Lung (tissue), 12 donors: ENCODE measurements around the gene ZSCAN22. TPM values are rescaled to one million over a fixed set of nuclear protein-coding genes. Genes with fewer than 3 reads are reported as not detected.

ENCODE experiments used
- ATAC-seq: fragments of 200-7000 bp; cut with Tn5 transposase; one replicate; pipeline ENCODE4 v1.9.1; 2020; ENCODE audit warnings: moderate number of reproducible peaks; ENCODE audit not compliant: insufficient read depth, low FRiP score
- DNase-seq, 3 donors: peaks; one replicate each; pipeline ENCODE4 v3.0.0-alpha.2; 2013 to 2017
- H3K27ac ChIP-seq, 2 donors: one replicate each; pipeline ENCODE4 v1.5.1; 2013; ENCODE audit warnings: mild to moderate bottlenecking in 2 of 2, moderate library complexity in 2 of 2, control low read depth in 1 of 2, inconsistent platforms in 1 of 2, low read depth in 1 of 2, low read length in 1 of 2
- H3K27me3 ChIP-seq, 3 donors: one replicate each; pipeline ENCODE4 v1.5.1; 2013; ENCODE audit warnings: low read length in 2 of 3; ENCODE audit not compliant: control insufficient read depth in 3 of 3, insufficient read depth in 3 of 3
- H3K36me3 ChIP-seq, 4 donors: one replicate each; pipeline ENCODE4 v1.5.1; 2013; ENCODE audit warnings: low read length in 4 of 4, mild to moderate bottlenecking in 1 of 4, moderate library complexity in 1 of 4; ENCODE audit not compliant: control insufficient read depth in 4 of 4, insufficient read depth in 4 of 4
- H3K4me1 ChIP-seq, 5 donors: one replicate each; pipeline ENCODE4 v1.5.1; 2013; ENCODE audit warnings: low read length in 5 of 5, mild to moderate bottlenecking in 2 of 5, moderate library complexity in 1 of 5; ENCODE audit not compliant: control insufficient read depth in 5 of 5, insufficient read depth in 5 of 5
- H3K4me3 ChIP-seq: one replicate; pipeline ENCODE4 v1.5.1; 2013; ENCODE audit warnings: mild to moderate bottlenecking, control low read depth, moderate library complexity
- H3K9ac ChIP-seq, 2 donors: one replicate each; pipeline ENCODE4 v1.5.1; 2013; ENCODE audit warnings: low read length in 2 of 2, control low read depth in 1 of 2; ENCODE audit not compliant: insufficient read depth in 1 of 2
- H3K9me3 ChIP-seq, 4 donors: one replicate each; pipeline ENCODE4 v1.5.1; 2013; ENCODE audit warnings: low read length in 3 of 4, mild to moderate bottlenecking in 1 of 4, moderate library complexity in 1 of 4; ENCODE audit not compliant: control insufficient read depth in 4 of 4, insufficient read depth in 3 of 4
- WGBS, 2 donors: extraction: QIAGEN DNeasy Blood & Tissue Kit; methylation state at CpG; one replicate each; pipeline ENCODE4 v1.1.7; 2013; 5-methylcytosine and 5-hydroxymethylcytosine counted together
- polyA plus RNA-seq, 2 donors: library from polyadenylated mRNA; stranded (reverse); fragments of 200-250 nt; gene quantifications; one replicate each; pipeline ENCODE4 v1.2.1, GENCODE V29; 2013
- total RNA-seq, 2 donors: library from RNA; depleted of rRNA in 1 of 2; stranded (reverse); fragments of >200 nt in 1 of 2; gene quantifications; one replicate each; pipeline ENCODE4 v1.2.1, GENCODE V29; 2014 to 2021
- TF ChIP-seq, protein P1 (sequence below): IDR thresholded peaks from 2 replicates; pipeline ENCODE4 v1.5.1; 2012; ENCODE audit warnings: mild to moderate bottlenecking; ENCODE audit errors: control extremely low read depth, extremely low read depth
- donor health status: control.
- donor health status: control.
- donor health status: Bipolar disorder and iron deficiency.
- donor health status: healthy.
- donor health status: DM: yes; HTN: yes; CAD: no.

The ZSCAN22 gene
- total and polyA plus RNA-seq, 4 donors, result 0.93 to 3.7 (median 2.4) TPM

DNA sequence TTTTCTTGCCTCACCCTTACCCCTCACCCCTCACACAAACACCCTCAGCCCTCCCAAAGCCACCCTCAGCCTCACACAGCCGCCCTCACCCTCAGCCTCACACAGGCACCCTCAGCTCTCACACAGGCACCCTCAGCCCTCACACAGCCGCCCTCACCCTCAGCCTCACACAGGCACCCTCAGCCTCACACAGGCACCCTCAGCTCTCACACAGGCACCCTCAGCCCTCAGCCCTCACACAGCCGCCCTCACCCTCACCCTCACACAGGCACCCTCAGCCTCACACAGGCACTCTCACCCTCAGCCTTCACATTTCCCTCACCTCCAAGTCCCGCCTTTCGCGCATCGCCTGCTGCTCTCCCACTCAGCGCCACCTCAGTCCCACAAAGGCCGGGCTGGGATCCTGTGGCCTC is 287 bp upstream of the ZSCAN22 start:
- H3K27ac ChIP-seq, result peak overlapping the region in 1 of 2 donors; percentile 13
- 4 to 11% methylated on average over 8 to 9 of the region's 9 CpGs for WGBS, 2 donors

DNA sequence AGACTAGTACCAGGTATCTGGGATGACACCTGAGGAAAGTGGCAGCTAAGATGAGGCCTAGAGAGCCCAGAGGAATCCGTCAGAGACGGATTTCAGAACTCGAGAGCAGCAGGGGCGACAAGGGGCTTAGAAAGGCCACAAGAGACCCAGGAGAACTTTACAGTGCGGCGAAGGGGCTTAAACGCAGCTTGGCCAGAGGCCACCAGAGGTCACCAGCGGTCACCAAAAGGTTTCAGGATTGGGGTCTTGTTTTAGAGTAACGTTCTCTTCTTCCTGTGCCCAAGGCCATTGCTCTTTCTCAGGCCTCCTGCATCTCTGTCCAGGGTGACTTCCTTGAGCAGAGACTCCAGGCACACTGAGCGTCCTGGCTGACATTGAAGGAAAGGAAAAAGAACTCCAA is 2.2 kb downstream of the ZSCAN22 start:
- Histone ChIP-seq H3K36me3 (peaks cover 0 to 3% (median 0%) of the 10 kb centered on the region in 4 donors), H3K27me3 (no peaks in the 10 kb centered on the region), H3K9ac (no peak overlapping the region), H3K9me3 (no peaks in the 10 kb centered on the region), H3K27ac (no peak overlapping the region), H3K4me3 (no peak overlapping the region), H3K4me1 (peaks cover 7 to 15% (median 9%) of the 10 kb centered on the region in 5 donors)
- TF ChIP-seq, protein P1, sequence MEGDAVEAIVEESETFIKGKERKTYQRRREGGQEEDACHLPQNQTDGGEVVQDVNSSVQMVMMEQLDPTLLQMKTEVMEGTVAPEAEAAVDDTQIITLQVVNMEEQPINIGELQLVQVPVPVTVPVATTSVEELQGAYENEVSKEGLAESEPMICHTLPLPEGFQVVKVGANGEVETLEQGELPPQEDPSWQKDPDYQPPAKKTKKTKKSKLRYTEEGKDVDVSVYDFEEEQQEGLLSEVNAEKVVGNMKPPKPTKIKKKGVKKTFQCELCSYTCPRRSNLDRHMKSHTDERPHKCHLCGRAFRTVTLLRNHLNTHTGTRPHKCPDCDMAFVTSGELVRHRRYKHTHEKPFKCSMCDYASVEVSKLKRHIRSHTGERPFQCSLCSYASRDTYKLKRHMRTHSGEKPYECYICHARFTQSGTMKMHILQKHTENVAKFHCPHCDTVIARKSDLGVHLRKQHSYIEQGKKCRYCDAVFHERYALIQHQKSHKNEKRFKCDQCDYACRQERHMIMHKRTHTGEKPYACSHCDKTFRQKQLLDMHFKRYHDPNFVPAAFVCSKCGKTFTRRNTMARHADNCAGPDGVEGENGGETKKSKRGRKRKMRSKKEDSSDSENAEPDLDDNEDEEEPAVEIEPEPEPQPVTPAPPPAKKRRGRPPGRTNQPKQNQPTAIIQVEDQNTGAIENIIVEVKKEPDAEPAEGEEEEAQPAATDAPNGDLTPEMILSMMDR, result no peak
- WGBS, 2 donors, result 66 to 67% methylated on average over 10 of the region's 10 CpGs
- ATAC-seq (no peak), DNase-seq (no peak)

More for the DNA sequence above, 287 bp upstream of the ZSCAN22 start:
- DNase-seq (no peak), ATAC-seq (no peak)
- H3K36me3 ChIP-seq, result peaks cover 0 to 3% (median 2%) of the 10 kb centered on the region in 4 donors
- TF ChIP-seq, protein P1, result no peak
- H3K4me1 ChIP-seq, result peaks cover 7 to 15% (median 9%) of the 10 kb centered on the region in 5 donors
- peak overlapping the region; percentile 61 for H3K4me3 ChIP-seq
- H3K9ac ChIP-seq, result peak overlapping the region; percentile 49 to 73
- no peaks in the 10 kb centered on the region for H3K27me3 ChIP-seq
- H3K9me3 ChIP-seq, result no peaks in the 10 kb centered on the region

DNA sequence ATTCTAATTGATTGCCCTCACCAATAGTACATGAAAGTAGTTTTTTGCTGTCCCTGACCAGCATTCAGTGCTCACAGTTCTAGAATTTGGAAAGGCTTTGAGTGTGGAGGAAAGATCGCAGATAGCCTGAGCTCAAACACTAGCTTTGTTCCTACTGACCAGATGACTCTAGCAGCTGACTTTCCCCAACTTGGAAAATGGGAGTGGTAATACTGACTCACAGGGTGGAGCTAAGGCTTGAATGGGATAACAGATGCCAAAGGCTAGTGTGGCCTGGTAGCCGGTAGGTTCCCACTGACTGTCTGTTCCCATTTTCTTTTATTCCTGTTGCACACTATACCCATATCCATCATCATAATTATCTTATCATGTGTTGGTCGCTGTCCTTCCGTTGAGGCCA is 3.7 kb downstream of the ZSCAN22 start:
- Histone ChIP-seq H3K27me3 (no peaks in the 10 kb centered on the region), H3K4me1 (peaks cover 7 to 13% (median 9%) of the 10 kb centered on the region in 5 donors), H3K4me3 (no peak overlapping the region), H3K27ac (no peak overlapping the region), H3K9ac (no peak overlapping the region), H3K9me3 (no peaks in the 10 kb centered on the region), H3K36me3 (peaks cover 0 to 3% (median 1%) of the 10 kb centered on the region in 4 donors)
- ATAC-seq (no peak), DNase-seq (no peak)
- 92 to 95% methylated on average over 4 of the region's 4 CpGs for WGBS, 2 donors
- TF ChIP-seq, protein P1, result no peak

DNA sequence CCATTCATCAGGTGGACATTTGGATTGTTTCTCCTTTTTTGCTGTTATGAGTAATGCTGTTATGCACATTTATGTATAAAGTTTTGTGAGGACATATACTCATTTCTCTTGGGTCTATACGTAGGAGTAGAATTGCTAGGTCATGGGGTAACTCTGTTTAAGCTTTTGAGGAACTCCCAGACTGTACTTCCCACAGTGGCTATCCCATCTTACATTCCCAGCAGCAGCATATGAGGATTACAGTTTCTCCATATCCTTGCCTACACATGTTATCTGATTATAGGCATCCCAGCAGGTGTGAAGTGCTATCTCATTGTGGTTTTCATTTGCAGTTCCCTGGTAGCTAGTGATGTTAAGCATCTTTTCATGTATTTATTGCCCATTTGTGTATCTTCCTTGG is 5.9 kb downstream of the ZSCAN22 start:
- Histone ChIP-seq H3K9ac (no peak overlapping the region), H3K27ac (no peak overlapping the region), H3K4me1 (peaks cover 0 to 7% (median 3%) of the 10 kb centered on the region in 5 donors), H3K36me3 (peaks cover 0 to 14% (median 5%) of the 10 kb centered on the region in 4 donors), H3K27me3 (no peaks in the 10 kb centered on the region), H3K9me3 (no peaks in the 10 kb centered on the region), H3K4me3 (no peak overlapping the region)
- 67 to 82% methylated on average over 1 of the region's 1 CpG for WGBS, 2 donors
- TF ChIP-seq, protein P1, result no peak
- DNase-seq (no peak), ATAC-seq (no peak)
